ENCODE data around the gene CPEB1. TPM values are rescaled to one million over a fixed set of nuclear protein-coding genes. Genes with fewer than 3 reads are reported as not detected.

CPEB1 gene
- total and polyA plus RNA-seq, 10 donors, result 0.09 to 1.2 (median 0.46) TPM

- 4 to 10% (median 7%) methylated on average over 12 to 17 of the region's 17 CpGs for whole genome bisulfite sequencing, 5 donors
- peaks cover 0 to 41% (median 0%) of the 10 kb centered on the region in 7 donors for H3K27me3 ChIP-seq (replicated peaks in 1 of 7)
- TF ChIP-seq POLR2AphosphoS5 (IDR thresholded peaks at IDR 0.05), result peak; percentile 7 to 60 (median 45)
- TF ChIP-seq, protein P1, sequence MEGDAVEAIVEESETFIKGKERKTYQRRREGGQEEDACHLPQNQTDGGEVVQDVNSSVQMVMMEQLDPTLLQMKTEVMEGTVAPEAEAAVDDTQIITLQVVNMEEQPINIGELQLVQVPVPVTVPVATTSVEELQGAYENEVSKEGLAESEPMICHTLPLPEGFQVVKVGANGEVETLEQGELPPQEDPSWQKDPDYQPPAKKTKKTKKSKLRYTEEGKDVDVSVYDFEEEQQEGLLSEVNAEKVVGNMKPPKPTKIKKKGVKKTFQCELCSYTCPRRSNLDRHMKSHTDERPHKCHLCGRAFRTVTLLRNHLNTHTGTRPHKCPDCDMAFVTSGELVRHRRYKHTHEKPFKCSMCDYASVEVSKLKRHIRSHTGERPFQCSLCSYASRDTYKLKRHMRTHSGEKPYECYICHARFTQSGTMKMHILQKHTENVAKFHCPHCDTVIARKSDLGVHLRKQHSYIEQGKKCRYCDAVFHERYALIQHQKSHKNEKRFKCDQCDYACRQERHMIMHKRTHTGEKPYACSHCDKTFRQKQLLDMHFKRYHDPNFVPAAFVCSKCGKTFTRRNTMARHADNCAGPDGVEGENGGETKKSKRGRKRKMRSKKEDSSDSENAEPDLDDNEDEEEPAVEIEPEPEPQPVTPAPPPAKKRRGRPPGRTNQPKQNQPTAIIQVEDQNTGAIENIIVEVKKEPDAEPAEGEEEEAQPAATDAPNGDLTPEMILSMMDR (IDR thresholded peaks at IDR 0.05 in 8 of 11, conservative IDR thresholded peaks at IDR 0.05 in 3 of 11), result no peak
- peak overlapping the region in 6 of 8 donors; percentile 2 to 55 (median 45) for H3K27ac ChIP-seq
- peak overlapping the region in 2 of 8 donors; percentile 22 to 52 for H3K4me3 ChIP-seq
- H3K36me3 ChIP-seq, result no peaks in the 10 kb centered on the region
- DNase-seq, result no peak
- intact Hi-C loops (cut with DNase I; ENCODE audit: low total_unique reads), result no loop called here
- H3K9me3 ChIP-seq, result no peaks in the 10 kb centered on the region
- peaks cover 0 to 4% (median 0%) of the 10 kb centered on the region in 6 donors for H3K4me1 ChIP-seq
Observed at GRCh38 chr15:82571722-82572222, 75.4 kb downstream of the CPEB1 start.

- H3K4me3 ChIP-seq, result no peak overlapping the region
- no peak for DNase-seq
- 47 to 66% (median 57%) methylated on average over 7 of the region's 7 CpGs for WGBS, 5 donors
Observed at GRCh38 chr15:82570721-82571508, 76.2 kb downstream of the CPEB1 start.

GRCh38 chr15:82569834-82570233, 77.3 kb downstream of the CPEB1 start:
- intact Hi-C loops (cut with DNase I; ENCODE audit: low total_unique reads), result no loop called here
- no peak for DNase-seq

More at GRCh38 chr15:82570721-82571508, 76.2 kb downstream of the CPEB1 start:
- intact Hi-C loops (cut with DNase I; ENCODE audit: low total_unique reads), result no loop called here
- H3K4me1 ChIP-seq, result peaks cover 0 to 4% (median 0%) of the 10 kb centered on the region in 6 donors
- TF ChIP-seq POLR2AphosphoS5 (IDR thresholded peaks at IDR 0.05) (no peak), POLR2A (IDR thresholded peaks at IDR 0.05) (no peak)
- peak overlapping the region in 4 of 8 donors; percentile 2 to 47 (median 41) for H3K27ac ChIP-seq
- H3K9me3 ChIP-seq, result no peaks in the 10 kb centered on the region
- H3K36me3 ChIP-seq, result no peaks in the 10 kb centered on the region
- H3K27me3 ChIP-seq (replicated peaks in 1 of 7), result peaks cover 0 to 41% (median 0%) of the 10 kb centered on the region in 7 donors

DNA sequence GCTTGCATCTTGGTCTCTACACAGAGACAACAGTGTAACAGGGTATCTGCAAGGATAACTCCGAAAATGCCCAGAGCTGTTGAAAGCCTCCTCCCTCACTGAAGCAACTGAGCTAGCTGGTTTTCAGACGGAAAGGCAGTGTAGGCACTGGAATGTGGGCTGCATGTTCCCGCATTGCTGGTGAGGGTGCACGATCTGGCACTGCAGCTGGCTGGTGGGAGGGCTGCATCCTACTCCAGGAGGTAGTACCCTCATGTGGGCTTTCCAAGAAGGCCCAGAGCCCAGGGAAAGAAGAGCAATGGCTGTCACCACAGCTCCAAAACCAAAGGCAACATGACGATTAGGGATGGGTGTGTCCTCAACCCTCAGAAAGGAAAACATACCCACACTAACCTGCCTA, 78.2 kb downstream of the CPEB1 start:
- 85 to 92% (median 89%) methylated on average over 5 of the region's 5 CpGs for WGBS, 5 donors
- no peak overlapping the region for H3K4me3 ChIP-seq
- H3K9me3 ChIP-seq, result no peaks in the 10 kb centered on the region
- peak; percentile 44 for DNase-seq
- H3K27me3 ChIP-seq (replicated peaks in 1 of 7), result peaks cover 0 to 38% (median 0%) of the 10 kb centered on the region in 7 donors
- no peak overlapping the region for H3K27ac ChIP-seq
- intact Hi-C loops (cut with DNase I; ENCODE audit: low total_unique reads), result no loop called here
- peaks cover 0 to 4% (median 0%) of the 10 kb centered on the region in 6 donors for H3K4me1 ChIP-seq
- no peaks in the 10 kb centered on the region for H3K36me3 ChIP-seq
- TF ChIP-seq POLR2A (IDR thresholded peaks at IDR 0.05) (no peak), POLR2AphosphoS5 (IDR thresholded peaks at IDR 0.05) (no peak)
- TF ChIP-seq, protein P1 (IDR thresholded peaks at IDR 0.05 in 8 of 11, conservative IDR thresholded peaks at IDR 0.05 in 3 of 11), result no peak

More at GRCh38 chr15:82569834-82570233, 77.3 kb downstream of the CPEB1 start:
- H3K4me3 ChIP-seq, result no peak overlapping the region
- peaks cover 0 to 4% (median 0%) of the 10 kb centered on the region in 6 donors for H3K4me1 ChIP-seq
- TF ChIP-seq, protein P1 (IDR thresholded peaks at IDR 0.05 in 8 of 11, conservative IDR thresholded peaks at IDR 0.05 in 3 of 11), result no peak
- no peak for TF ChIP-seq POLR2AphosphoS5 (IDR thresholded peaks at IDR 0.05)
- TF ChIP-seq POLR2A (IDR thresholded peaks at IDR 0.05), result no peak
- H3K36me3 ChIP-seq, result no peaks in the 10 kb centered on the region
- no peaks in the 10 kb centered on the region for H3K9me3 ChIP-seq
- peaks cover 0 to 41% (median 0%) of the 10 kb centered on the region in 7 donors for H3K27me3 ChIP-seq (replicated peaks in 1 of 7)
- WGBS, 5 donors, result 83 to 94% (median 89%) methylated on average over 4 of the region's 4 CpGs
- no peak overlapping the region for H3K27ac ChIP-seq
